Ishikawa (cell line): Measurements from ENCODE around the gene ACER1.
A peak's percentile ranks its signal among the peaks of the same experiment; 100 is the strongest.

Source experiments
- CEBPB ChIP-seq: IDR thresholded peaks from 2 replicates; pipeline ENCODE4 v1.6.1; 2012
- CREB1 ChIP-seq: IDR thresholded peaks from 2 replicates; pipeline ENCODE4 v1.6.1; 2012; ENCODE audit warnings: low read depth
- EGR1 ChIP-seq: IDR thresholded peaks from 2 replicates; pipeline ENCODE4 v1.6.1; 2012
- EP300 ChIP-seq: IDR thresholded peaks from 2 replicates; pipeline ENCODE4 v1.6.1; 2012; ENCODE audit warnings: borderline replicate concordance
- FOXM1 ChIP-seq: IDR thresholded peaks from 2 replicates; pipeline ENCODE4 v1.6.1; 2012; ENCODE audit warnings: low read depth, borderline replicate concordance
- NFIC ChIP-seq: IDR thresholded peaks from 2 replicates; pipeline ENCODE4 v1.6.1; 2012
- RAD21 ChIP-seq: IDR thresholded peaks from 2 replicates; pipeline ENCODE4 v1.6.1; 2012; ENCODE audit warnings: low read depth
- TAF1 ChIP-seq: IDR thresholded peaks from 2 replicates; pipeline ENCODE4 v1.6.1; 2012; ENCODE audit warnings: low read depth, mild to moderate bottlenecking
- TCF12 ChIP-seq: IDR thresholded peaks from 2 replicates; pipeline ENCODE4 v1.6.1; 2012; ENCODE audit warnings: low read depth
- TEAD4 ChIP-seq: IDR thresholded peaks from 2 replicates; pipeline ENCODE4 v1.6.1; 2012
- YY1 ChIP-seq: IDR thresholded peaks from 2 replicates; pipeline ENCODE4 v1.6.1; 2012; ENCODE audit warnings: low read depth
- ZBTB7A ChIP-seq: IDR thresholded peaks from 2 replicates; pipeline ENCODE4 v1.6.1; 2012; ENCODE audit warnings: low read depth
- TF ChIP-seq, protein P1 (sequence below): IDR thresholded peaks from 2 replicates; pipeline ENCODE4 v1.6.1; 2012
- TF ChIP-seq, protein P2 (sequence below): IDR thresholded peaks from 2 replicates; pipeline ENCODE4 v1.6.1; 2012
- TF ChIP-seq, protein P3 (sequence below): IDR thresholded peaks from 2 replicates; pipeline ENCODE4 v1.6.1; 2012; ENCODE audit warnings: low read depth, mild to moderate bottlenecking

Gene ACER1

DNA sequence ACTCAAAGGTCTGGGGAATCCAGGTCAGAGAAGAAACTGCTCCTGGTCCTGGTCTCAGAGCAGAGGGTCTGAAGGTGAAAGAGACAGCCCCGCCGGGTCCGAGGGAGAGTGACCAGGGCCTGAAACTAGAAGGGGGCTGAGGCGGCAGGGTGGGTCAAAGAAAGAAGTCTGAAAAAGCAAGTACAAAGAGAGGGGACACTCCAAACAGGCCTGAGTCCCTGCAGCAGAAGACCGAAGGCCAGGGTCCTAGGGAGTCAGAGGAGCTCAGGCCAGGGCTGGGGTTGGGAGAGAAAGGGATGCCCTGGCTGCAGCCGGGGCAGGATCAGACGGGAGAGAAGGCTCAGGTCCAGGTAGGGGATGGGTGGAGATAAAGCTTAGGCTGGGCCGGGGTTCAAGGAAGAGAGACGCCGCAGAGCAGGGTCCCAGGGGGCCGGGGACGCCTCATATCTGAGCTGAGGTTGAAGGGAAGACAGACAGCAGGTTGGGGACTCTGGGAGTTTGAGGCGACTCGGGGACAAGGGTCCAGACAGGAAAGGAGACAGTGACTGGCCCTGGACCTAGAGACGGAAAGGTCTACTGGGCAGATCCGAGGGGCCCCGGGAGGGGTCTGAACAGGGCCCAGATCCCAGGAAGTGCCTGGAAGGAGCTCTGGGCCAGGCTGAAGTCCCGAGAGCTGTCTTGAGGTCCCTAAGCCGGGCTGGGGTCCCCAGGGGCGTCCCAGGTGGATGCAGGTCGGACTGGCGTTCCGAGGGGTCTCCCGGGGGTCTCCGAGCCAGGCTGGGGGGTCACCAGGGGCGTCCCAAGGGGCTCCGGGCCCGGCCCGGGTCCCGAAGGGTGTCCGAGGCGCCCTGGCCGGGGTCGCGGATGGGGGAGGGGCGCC is 54.4 kb downstream of the ACER1 start:
- TF ChIP-seq, protein P1, sequence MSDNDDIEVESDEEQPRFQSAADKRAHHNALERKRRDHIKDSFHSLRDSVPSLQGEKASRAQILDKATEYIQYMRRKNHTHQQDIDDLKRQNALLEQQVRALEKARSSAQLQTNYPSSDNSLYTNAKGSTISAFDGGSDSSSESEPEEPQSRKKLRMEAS, result no peak
- TF ChIP-seq ZBTB7A (peak; percentile 94), TAF1 (0 out of 2 replicates have a peak, but pooled peaks have one; percentile 6)
- TF ChIP-seq, protein P2, sequence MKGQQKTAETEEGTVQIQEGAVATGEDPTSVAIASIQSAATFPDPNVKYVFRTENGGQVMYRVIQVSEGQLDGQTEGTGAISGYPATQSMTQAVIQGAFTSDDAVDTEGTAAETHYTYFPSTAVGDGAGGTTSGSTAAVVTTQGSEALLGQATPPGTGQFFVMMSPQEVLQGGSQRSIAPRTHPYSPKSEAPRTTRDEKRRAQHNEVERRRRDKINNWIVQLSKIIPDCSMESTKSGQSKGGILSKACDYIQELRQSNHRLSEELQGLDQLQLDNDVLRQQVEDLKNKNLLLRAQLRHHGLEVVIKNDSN, result no peak

DNA sequence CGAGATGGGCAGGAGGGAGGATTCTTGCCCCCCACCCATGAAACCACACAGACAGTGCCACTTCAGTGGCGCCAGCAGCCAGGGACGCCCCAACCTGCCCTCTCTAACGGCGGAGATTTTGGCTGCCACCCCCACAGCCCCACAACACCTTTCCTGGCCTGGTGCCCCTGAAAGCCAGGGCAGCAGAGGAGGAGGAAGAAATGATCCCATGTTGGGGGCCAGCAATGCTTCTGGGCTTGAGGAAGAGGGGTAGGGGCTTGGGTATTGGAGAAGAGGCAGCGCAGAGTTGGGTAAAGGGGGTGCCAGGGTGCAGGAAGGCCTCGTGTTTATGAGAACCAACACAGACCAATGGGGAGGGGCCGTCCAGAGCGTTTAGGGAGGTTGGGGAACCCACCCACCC is 55.4 kb downstream of the ACER1 start:
- TF ChIP-seq, protein P1, result no peak

DNA sequence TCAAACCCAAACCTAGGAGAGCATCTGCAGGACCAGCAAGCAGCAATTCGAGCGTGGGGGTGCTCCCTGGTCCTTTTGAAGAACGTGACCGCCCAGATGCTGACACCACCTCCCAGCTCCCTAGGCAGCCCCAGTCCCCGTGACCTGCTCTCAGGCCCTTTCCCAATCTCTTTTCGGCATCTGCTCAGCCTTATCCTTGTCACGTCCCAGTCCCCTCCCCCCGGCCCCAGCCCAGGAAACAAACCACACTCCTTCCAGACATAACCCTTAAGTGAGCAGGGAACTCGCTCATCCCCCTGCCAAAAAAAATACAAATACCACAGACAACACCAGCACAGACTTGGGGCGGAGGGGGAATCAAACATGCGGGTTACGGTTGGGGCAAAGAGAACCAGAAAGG is 57.0 kb downstream of the ACER1 start:
- TF ChIP-seq, protein P1, result no peak
- TF ChIP-seq NFIC, result no peak
- TF ChIP-seq YY1, result no peak
- TF ChIP-seq, protein P3, sequence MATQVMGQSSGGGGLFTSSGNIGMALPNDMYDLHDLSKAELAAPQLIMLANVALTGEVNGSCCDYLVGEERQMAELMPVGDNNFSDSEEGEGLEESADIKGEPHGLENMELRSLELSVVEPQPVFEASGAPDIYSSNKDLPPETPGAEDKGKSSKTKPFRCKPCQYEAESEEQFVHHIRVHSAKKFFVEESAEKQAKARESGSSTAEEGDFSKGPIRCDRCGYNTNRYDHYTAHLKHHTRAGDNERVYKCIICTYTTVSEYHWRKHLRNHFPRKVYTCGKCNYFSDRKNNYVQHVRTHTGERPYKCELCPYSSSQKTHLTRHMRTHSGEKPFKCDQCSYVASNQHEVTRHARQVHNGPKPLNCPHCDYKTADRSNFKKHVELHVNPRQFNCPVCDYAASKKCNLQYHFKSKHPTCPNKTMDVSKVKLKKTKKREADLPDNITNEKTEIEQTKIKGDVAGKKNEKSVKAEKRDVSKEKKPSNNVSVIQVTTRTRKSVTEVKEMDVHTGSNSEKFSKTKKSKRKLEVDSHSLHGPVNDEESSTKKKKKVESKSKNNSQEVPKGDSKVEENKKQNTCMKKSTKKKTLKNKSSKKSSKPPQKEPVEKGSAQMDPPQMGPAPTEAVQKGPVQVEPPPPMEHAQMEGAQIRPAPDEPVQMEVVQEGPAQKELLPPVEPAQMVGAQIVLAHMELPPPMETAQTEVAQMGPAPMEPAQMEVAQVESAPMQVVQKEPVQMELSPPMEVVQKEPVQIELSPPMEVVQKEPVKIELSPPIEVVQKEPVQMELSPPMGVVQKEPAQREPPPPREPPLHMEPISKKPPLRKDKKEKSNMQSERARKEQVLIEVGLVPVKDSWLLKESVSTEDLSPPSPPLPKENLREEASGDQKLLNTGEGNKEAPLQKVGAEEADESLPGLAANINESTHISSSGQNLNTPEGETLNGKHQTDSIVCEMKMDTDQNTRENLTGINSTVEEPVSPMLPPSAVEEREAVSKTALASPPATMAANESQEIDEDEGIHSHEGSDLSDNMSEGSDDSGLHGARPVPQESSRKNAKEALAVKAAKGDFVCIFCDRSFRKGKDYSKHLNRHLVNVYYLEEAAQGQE, result no peak
- no peak for TF ChIP-seq TCF12
- TF ChIP-seq EGR1, result no peak
- TF ChIP-seq EP300, result no peak
- no peak for TF ChIP-seq TAF1

DNA sequence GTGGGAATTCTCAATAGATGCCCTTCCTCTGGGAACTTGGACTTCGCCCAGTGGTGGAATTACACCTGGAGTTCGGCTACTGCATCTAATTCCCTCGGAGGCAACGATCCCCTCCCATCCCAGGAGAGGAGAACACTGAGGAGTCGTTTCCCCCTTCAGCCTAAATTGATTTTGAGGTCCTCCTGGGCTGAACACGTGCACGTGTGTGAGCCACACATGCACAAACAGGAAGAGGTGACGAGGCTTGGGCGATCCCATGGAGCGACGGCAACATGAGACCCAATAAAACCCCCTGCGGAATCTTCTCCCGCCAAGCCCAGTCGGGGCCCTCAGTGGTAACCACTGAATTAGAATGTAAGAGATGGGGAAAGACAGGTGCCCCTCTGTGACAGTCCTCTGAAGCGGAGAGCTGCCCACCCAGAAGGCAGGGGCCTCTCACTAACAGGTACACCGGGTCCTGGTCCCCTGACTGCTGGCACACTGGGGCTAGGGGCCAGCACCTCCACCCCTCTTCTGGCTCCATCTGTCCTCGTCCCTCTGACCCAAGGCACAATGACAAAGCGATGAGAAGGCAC is 58.2 kb downstream of the ACER1 start:
- TF ChIP-seq, protein P3, result no peak
- TF ChIP-seq NFIC (no peak), CEBPB (no peak), EP300 (no peak), YY1 (no peak), RAD21 (no peak), EGR1 (no peak), FOXM1 (no peak), TEAD4 (no peak), CREB1 (no peak), TAF1 (no peak), ZBTB7A (no peak), TCF12 (no peak)
- TF ChIP-seq, protein P1, result no peak
- TF ChIP-seq, protein P2, result no peak

DNA sequence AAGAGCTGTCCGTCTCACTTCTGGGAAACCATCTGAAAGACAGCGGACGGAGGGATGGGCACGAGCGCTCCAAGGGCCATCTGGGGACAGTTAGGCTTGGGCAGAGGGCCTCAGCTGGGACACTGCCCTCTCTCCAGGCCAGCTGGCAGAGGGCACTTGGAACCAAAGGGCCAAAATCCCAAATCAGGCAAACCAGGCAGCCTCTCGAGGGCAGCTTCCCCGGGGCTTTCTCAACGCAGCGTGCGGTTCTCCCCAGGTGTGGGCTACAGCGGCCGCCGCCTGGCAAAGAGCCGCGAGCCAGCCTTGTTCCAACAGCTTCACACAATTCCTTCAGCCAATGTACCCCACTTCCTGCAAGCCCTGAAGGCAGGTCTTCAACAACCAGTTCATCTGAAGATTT is 58.7 kb downstream of the ACER1 start:
- TF ChIP-seq YY1 (no peak), ZBTB7A (no peak)
